Kasumi-1 (cell line): ENCODE data around the gene SLC9A8.
A peak's percentile ranks its signal among the peaks of the same experiment; 100 is the strongest.
"Not testable (repeated sequence)": the region's sequence is repeated elsewhere in the genome, so short reads cannot be mapped to it uniquely, and the experiment has no call there.

ENCODE experiments used
- DNase-seq, 2 experiments: peaks; one replicate each; lab custom pipeline; 2025; lab: John Stamatoyannopoulos, UW

Gene SLC9A8

DNA sequence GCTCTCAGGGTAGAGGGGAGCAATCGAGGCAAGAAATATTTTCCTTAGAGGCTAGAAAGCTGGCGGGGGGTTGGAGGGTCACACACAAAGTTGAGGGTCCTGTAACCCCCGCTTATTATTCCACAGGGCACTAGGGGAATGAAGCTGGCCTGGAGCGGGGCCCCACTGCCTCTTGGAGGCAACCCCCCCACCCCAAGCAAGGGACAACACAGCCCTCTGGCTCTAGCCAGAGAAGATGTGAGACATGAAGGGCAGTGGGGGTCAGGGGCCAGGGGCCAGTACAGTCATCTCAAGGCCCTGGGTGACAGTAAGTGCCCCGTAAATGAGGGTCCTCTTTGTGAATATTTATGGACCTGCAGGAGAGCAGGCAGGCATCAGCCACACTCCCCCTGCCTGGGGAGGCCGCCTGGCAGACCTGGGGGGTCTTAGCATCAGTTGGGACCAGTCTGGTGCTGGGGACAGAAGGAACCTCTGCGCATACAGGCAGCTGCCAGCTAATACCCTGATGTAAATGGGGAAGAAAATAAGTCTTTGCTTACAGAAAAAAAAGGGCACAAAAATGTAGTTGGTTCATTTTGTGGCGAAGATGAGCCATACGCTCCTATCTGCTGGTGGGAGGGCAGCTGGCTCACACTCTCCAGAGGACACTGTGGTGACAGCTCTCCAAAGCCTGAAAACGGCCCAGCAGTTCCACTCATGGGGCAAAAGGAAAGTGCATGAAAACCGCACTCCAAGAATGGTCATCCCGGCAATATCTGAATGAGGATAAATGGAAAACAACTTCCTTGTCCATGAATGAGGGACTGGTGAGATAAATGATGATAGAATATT lies 80.8 kb downstream of the SLC9A8 start:
- no peak for DNase-seq

DNA sequence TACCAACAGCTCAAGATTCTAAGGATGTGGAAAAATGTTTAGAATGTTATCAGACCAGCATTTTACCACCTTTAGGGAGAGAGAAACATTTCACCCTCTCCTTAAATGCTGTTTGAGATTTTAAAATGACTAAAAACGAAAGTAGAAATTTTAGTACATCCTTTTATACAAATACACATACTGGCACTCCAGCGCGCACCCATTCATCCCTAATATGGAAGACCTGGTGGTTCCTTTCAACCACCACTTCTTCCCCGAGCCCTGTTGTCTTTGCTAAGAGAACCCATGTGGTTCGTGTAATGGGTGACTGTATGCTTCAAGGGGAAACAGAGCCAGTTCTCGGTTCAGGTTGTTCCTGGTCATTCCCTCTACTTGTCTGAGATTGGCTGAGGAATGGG lies 81.4 kb downstream of the SLC9A8 start:
- no peak for DNase-seq

DNA sequence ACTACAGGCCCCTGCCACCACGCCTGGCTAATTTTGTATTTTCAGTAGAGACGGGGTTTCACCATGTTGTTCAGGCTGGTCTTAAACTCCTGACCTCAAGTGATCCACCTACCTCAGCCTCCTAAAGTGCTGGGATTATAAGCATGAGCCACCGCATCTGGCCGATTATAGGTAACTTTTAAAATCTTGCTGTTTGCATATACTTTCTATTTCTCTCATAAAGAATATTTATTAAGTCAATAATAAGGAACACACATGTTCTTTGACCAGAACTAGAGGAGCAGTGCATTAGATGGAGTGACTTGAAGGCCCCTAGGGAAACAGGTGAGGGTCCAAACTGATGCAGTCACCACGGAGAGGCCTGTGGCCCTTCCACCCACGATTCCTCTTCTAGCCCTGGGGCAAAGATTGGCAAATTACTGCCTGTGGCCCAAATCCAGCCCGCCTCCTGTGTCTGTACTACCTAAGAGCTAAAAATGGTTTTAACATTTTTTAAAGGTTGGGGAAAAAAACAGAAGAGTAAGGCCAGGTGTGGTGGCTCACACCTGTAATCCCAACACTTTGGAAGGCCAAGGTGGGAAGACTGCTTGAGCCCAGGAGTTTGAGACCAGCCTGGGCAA lies 83.0 kb downstream of the SLC9A8 start:
- DNase-seq, result not testable (repeated sequence)

DNA sequence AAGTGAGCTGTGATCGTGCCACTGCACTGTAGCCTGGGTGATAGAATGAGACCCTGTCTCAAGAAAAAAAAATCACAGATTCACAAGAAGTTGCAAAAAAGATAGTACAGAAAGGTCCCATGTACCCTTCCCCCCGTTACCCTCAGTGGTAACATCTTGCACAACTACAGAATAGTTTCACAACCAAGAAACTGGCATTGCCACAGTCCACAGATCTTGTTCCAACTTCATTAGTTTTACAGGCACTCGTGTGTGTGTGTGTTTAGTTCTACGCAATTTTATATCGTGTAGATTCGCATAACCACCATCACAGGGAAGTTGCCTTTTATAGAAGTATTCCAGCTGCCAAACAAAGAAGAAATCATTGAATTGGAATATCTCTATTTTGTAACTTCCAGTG lies 83.6 kb downstream of the SLC9A8 start:
- peak in 1 of 2 experiments; percentile 8 for DNase-seq

DNA sequence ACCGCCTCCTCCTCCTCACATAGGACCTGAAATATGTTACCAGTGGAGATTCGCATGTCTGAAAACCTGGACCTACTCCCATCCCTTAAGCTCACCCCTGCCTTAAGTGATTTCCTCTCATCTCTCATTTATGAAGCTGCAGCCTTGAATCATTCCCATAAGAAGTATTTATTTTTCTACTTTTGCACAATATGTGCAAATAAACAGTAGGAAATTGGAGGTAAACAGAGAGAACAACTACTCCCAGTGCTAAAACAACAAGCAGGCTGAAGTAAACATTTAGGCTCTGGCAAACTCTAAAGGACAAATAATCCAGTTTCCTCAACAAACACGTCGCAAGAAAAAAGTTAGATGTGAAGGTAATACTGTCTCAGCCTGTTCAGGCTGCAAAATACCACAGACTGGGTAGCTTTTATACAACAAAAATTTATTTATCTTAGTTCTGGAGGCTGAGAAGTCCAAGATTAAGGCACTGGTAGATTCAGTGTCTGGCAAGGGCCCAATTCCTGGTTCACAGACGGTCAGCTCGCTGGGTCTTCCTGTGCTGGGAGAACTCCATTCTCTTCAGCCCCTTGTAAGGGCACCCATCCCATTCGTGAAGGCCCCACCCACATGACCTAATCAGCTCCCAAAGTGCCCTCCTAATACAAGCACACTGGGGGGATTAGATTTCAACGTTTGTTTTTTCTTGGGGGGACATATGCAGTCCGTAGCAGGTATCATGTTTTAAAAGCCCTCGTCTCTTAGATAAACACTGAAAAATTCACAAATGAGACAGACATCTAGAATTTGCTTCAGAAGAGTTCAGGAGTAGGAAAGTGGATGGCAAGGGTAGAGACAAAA lies 87.1 kb downstream of the SLC9A8 start:
- no peak for DNase-seq

DNA sequence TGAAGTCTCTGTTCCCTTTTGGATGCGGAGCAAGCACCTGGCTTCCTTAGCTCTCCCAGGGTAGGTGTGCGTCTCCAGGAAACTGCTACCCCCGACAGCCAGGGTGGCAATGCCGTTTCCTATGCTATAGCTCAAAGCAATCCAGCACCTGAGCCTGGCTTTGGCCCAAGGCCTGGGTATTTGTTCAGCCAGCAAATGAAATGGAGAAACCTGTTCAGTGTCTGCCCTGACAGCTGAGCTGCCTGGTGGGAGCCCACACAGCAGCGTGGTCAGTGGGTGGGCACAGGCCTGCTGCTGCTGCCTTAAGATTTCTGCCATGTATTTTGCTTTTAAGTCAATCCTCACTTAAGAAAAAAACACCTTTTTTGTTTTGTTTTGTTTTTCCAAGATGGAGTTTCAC lies 89.0 kb downstream of the SLC9A8 start:
- DNase-seq, result no peak

DNA sequence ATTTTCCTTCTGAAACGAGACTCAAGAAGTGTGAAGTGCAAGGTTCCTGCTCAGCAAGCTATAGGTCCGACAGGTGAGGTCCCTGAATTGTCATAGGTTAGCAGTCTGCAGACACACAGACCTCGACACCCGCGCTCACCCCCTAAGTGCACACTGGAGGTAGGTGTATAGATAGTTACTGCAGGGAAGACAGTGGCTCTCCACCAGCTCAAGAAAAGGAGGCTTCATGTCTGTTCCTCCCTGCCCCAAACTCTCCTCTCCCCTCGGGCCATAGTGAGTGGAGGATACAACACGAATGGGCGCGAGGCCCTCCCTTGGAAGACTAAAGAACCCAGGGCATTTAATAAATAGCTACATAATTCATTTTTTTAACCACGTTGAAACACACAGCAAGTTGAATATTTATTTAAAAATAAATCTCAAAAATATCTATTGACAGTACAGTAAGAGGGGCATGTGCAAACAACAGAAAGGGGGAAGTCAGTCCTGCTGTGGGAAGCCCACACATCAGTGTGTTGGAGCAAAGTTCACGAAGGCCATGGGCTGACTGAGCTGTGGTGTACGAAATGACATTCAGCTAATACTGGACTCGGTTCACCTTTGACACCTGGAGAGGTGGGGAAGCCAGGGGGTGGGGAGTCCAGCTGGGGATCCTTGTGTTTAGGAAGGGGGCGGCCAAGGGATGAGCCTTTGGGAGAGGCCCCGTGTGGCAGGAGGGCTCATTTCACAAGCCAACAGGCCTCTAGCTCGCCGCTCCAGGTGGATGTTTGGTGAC lies 92.0 kb downstream of the SLC9A8 start:
- DNase-seq, result no peak

DNA sequence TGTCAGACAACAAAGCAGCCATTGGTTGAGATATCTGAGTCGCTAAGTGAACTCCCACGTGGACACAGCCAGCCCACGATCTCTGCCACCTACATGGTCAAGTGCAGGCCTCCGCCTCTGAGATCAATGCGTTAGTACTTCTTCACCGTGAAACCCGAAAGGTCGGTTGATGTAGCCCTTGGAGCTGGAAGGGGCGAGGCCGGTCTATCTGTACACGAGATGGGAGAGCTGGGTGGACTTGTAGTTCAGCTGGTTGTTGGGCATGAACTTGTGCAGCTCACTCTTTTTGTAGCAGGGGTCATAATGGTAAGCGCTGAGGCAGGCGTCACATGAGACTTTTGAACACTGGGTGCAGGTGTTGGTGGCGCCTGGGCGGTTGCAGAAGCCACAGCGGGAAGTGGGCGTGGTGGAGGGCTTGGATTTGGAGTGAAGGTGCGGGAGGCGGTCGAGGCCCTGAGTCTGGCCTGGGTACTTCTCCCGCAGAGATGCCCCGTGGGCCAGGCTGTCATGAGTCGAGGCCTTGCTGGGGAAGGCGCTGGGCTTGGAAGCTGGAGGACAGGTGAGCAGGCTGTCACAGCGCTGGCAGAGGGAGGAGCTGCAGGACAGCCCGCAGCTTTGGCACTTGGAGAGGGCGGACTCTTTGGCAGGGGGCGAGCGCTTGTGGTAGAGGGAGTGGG lies 92.9 kb downstream of the SLC9A8 start:
- DNase-seq, result no peak

DNA sequence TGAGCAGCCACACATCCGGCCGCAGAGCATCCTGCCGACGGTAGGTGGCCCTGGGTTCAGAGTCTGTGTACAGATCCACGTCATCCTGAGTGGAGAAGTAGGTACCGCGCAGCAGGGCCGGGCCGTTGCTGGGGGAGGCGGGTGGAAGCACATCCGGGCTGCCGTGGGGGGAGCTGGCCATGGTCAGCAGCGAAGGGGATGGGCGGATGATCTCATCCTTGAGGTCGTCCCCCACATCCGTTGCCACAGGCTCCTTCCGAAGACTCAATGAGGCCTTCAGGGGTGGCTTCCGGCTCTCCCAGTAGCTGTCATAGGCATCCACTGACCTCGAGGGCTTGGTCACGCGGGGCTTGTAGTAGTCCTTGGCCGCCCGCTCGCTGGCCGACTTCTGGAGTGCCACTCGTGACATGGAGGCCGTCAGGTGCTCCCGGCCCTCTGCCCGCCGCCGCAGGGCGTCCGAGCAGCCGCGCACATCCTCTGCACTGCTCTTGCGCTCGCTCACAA lies 93.5 kb downstream of the SLC9A8 start:
- no peak for DNase-seq

DNA sequence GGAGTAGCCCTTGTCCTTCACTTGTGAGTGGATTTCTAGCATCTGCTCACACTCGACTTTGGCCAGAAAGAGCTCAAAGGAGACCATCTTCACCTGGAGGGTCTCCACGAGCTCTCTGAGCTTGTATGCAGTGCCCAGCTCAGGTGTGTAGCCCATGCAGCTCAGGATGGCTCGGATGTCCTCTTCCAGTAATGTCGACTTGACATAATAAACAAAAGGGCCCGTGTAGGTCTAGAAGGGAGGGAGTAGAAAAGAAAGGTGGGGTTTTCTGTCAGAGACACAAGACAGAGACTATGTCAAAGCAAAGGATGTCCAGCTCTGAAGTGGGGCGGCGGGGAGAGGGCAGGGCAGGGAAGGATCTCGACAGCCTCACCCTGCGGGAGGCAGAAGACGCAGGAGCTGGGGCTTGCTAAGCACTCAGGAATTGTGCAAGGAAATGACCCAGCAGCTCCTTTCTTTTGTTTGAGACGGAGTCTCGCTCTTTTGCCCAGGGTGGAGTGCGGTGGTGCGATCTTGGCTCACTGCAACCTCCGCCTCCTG lies 94.1 kb downstream of the SLC9A8 start:
- DNase-seq, result no peak

DNA sequence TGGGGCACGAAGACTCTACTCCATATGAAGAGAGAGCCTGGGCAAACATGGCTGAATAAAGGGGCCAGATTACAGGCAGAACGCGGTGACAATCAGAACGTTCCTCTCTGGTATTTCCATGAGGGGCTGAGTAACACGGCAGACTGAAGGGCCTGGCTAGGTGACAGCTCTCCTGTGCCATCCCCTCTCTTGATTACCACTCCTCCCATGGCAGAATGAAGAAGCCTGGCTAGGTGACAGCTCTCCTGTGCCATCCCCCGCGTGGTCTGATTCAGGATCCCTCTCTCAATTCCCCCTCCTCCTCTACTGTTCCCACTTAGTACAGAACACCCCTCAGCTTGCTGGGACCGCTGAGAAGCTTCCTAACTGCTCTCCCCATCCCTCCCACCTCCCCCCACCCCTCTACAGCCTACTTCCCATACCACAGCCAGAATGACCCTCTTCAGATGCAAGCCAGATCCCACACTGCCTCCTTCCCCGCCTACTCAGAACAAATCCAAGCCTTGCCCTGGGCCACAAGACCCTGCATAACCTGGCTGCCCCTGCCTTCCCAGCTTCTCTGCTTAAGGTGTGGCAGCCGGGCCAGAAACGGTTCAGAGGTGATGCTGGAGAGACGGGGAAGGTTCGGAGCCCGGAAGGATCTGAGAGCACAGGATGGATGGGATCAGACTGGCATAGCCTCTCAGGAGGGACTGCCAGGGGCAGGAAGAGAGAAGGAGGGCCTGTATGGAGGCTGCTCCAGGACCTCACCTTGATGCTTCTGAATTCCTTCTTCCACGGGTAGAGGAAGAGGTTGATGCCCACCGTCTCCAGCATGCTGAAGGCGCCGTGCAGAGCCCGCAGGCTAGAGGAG lies 95.0 kb downstream of the SLC9A8 start:
- no peak for DNase-seq

DNA sequence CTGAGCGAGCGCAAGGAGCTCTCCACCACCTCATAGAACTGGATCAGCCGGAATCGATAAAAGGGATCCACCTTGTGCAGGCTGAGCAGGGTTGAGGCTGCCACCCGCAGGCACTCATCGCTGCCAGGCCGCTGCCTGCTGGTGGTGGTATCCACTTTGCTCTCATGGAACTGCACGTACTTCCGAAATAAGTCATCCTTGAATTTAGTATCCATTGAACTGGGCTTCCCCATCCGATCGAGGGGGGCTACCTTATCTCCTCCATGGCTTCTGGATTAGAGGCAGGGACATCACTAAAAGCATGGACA lies 95.6 kb downstream of the SLC9A8 start:
- DNase-seq, result no peak

DNA sequence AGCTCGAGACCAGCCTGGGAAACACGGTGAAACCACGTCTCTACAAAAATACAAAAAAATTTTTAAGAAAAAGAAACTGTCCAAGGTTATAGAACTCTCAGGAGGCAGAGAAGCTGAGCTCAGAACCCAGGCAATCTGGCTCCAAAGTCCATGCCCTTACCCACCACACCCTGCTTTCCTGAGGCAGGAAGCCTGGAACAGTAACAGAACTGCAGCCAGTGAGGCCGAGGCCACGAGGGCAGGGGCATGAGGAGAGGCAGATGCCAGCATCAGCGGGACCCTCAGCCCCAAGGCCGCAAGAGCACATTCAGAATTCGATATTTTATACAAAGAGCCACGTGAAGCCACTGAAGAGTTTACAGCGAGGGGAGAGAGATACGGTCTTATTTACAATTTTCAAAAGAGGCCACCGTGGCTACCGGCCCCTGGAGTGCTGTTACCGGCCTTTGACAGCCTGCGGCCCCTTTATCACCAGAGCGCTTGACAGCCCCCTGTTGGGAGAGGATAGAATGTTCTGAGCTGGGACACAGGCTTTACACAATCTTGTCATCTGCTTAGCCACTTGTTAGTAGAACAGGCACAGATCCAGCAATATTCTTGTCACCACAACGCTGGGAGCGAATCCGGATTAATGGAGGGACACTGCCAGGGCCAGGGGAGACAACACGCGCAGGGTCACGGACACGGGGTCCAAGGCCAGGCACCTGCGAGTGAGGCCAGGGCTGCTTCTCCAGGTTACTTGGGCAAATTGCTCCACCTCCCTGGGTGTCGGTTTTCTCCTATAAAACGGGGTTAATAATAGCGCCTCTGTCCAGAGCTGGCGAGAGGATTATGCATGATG lies 97.1 kb downstream of the SLC9A8 start:
- peak; percentile 12 to 42 for DNase-seq

DNA sequence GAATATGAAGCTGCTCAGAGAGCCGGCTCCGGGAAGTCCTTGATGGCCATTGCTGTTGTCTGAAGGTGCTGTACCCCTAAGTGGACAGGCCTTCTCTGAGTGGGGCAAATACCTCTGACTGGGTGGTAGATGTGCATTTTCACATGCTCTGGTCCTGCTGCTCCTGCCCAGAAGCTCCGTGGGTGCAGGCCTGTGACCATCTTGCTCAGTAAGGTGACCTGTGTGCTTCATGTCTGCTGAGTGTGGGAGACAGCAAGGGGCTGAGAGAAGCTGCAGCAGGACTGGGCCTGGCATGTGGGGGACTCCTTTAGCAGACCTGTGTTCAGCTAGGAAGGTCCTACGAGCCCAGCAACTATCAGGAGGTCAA lies 97.7 kb downstream of the SLC9A8 start:
- DNase-seq, result no peak

DNA sequence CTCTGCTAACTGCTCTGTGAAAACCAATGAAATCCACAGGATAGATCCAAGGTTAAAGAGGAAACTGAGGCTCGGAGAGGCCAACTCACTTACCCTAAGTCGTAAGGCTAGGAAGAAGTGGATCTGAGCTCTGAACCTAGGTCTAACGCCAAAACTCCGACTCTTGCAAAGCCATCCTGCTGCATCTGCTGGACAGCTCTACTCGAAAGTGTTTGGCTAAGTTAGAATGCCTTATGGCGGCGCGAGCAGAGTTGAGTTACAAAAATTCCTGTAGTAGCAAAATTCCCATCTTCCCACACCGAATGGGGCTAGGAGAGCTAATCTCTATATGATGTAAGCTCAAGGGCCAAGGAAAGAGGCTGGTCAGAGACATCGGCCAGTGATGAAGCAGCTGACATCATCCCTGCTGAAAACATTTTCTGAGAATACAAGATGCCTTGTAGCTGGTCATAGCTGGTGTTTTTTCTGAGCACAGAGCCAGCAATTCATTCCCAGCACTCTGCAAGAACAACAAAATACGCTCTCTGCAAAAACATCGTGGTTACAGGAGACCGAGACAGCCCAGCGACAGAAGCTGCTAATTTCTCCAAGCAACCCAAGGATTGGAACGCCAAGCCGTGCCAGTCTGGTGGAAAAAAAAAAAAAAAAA lies 100.9 kb downstream of the SLC9A8 start:
- DNase-seq, result no peak

DNA sequence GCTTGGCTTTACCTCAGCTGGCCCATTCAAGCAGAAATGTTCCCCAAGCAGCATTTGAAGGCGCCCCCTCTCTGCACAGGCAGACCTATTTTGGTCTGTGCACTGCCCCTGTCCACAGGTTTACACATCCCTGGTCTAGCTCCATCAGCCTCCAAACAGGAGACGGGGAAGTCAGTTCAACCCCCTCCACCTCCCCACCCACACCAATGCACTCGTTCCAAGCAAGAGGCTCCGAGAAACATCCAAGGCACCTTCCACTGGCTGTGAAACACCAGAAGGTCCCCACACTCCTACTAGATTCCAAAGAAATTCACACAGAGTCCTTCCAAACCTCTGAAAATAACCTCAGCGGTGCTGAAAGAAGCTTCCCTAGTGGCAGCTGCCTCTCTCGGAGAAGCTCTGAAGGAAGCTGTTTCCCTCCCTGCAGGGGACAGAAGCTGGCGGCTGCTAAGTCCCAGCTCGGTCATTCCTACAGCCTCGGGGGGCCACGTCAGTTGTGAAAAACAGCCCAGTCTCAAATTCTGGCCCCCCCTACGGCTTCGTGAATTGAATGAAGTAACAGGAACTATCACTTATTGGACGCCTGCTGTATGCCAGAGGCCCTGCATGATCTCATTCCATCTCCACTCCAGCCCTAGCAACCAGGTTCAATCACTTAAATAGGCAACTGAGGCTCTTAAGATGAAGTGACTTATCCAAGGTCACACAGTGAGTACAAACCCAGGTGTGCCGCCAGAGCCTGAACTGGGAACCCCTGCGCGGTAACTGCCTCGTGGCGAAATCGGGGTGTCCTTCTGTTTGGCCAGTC lies 101.9 kb downstream of the SLC9A8 start:
- peak in 1 of 2 experiments; percentile 39 for DNase-seq

DNA sequence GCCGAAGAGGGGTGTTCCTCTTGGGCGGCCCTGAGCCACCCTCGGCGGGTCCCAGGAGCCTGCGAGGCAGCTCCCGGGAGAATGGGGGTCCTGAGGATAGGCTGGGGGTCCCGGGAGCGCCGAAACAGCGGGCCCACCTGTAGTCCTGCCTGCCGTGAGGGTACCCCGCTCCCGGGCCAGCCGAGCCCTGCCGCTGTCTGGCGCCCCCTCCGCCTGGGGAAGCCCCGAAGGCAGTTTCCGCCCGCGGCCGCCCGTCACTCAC lies 102.4 kb downstream of the SLC9A8 start:
- DNase-seq, result no peak
